HG03095 (cell line): ENCODE data around the gene DENND4B.
"Not testable (repeated sequence)": the region's sequence is repeated elsewhere in the genome, so short reads cannot be mapped to it uniquely, and the experiment has no call there.

Experiments
- ATAC-seq: cut with Tn5 transposase; IDR thresholded peaks from one replicate; pipeline ENCODE4 v1.9.1; 2021; ENCODE audit warnings: moderate library complexity; ENCODE audit not compliant: unreplicated experiment

The DENND4B gene

DNA sequence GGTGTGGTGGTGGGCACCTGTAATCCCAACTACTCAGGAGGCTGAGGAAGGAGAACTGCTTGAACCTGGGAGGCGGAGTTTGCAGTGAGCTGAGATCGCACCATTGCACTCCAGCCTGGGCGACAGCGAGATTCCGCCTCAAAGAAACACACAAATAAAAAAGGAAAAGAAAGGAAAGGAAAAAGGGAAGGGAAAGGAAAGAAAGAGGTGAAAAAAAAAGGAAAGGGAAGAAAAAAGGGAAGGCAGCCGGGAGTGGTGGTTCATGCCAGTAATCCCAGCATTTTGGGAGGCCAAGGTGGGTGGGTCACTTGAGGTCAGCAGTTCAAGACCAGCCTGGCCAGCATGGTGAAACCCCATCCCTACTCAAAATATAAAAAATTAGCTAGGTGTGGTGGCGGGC lies 55.5 kb downstream of the DENND4B start:
- ATAC-seq: not testable (repeated sequence)

DNA sequence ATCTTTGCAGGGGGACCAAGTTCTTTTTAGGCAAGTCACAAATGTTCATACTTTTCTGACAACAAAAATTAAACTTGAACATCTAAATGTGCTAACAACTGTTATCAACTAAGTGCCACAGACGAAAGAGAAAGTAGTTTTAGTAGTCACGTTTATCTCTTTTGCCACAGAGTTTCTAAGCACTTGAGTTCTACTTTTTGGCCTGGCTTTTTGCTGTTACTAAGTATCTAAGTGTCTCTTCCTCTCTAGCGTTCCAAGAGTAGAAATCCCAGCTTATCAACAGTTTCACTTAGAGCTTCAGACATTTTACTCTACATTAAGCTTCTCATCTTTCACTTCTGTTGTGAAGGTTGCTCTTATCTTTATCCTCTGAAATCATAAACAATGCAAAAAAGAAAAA lies 58.0 kb downstream of the DENND4B start:
- ATAC-seq: no peak

DNA sequence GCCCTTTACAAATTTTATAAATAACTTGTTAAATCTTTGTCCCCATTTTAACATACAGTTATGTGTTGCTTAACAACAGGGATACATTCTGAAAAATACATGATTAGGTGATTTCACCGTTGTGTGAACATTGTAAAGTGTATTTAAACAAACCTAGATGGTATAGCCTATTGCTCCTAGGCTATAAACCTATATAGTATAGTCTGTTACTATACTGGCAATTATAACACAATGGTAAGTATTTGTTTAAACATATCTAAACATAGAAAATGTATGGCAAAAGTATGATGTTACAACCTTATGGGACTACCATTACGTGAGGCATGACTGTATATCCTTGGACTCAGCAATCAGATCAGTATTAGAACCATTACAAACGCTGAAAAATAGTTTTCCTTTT lies 60.4 kb downstream of the DENND4B start:
- no peak for ATAC-seq

DNA sequence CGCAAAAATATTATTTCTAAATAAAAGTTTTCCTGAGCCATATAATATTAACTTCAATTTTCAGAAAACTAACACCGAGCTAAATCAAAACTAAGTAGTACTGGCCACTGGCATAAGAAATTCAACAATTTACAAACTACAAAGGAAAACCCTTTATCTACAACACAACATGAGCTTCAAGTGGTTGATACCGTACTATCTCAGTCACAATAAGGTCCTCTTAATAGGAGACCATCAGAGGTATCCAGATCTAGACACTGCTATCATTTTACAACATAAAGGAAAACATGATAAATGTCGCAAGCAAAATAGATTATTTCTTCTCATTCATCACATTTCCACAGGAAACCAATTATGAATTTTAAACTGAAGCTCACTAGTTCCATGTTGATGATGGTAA lies 63.3 kb downstream of the DENND4B start:
- no peak for ATAC-seq

DNA sequence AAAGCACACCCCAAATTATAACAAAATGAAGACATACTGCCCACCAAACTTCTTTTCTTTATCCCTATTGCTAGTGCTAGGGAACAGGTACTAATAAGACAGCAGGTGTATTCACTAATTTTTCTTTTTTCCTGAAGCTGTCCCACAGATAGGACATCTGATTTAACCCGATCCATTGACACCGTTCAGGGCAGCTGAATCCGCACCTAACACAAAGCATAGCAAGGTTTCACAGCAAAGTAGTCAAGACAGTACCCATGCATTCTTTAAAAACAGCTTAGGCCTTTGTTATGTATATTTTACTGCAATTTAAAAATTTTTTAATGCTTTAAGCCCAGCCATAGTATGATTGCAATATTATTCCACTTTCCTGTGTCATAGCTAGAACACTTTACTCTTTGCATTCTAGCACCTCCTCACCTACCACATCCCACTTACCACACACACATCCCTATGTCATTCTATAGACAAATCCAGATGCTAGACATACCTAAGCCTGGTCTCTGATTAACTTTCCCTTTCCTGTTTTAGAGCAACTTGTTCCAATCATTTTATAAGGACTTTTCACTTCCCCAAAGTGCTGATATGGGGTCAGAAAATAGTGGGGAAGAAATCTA lies 64.1 kb downstream of the DENND4B start:
- ATAC-seq: no peak

DNA sequence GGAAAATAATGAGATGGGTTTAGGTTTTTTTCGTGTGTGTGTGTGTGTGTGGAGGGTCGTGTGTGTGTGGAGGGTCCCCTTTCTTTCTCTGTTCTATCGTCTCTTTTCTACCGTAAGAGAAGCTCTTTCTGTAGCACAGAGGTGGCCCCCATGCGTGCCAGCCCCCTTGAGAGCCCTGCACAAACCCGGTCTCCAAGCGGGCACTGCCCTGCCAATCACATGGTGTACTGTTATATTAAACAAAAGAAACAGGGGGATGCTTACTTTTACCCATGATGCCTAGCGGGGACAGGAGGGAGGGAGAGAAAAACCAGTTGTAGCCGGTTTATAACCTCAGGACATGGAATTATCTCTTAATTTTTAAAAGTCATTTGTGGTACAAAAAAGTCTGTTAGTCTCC lies 64.8 kb downstream of the DENND4B start:
- ATAC-seq: no peak

DNA sequence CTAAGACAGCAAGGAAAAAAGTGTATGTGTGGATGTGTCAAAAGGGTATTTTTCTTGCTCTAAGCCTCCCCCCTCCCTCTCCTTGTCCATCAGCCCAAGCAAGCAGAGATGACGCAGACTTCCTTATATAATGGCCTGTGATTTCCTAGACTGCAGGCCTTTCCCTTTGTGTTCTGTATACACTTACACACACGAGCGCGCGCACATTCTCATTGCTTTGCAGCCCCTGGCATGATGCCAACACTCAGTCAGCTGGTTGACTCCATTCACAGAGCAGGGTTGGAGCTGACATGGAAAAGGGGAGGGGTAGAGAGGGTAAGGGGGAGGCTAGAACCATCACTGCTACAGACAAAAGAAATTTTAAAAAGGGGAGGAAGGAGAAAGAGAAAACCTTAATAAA lies 65.6 kb downstream of the DENND4B start:
- ATAC-seq: no peak

DNA sequence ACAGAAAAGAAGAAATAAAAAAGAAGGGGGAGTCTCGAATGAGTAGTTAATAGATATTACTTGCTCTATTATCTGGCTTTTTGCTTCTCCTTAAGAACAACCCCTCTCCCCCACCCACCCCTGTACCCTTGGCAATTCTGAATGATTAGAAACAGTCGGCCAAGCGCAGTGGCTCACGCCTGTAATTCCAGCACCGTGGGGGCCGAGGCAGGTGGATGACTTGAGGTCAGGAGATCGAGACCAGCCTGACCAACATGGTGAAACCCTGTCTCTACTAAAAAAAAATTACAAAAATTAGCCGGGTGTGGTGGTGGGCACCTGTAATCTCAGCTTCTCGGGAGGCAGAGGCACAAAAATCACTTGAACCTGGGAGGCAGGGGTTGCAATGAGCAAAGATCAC lies 66.5 kb downstream of the DENND4B start:
- no peak for ATAC-seq
